OCI-LY1 (cell line): Measurements from ENCODE around the gene LAMC2.

Experiments used
- EZH2 ChIP-seq: fragments of 200-600 bp; sonication (generic), shearing (Covaris generic); IDR thresholded peaks from 2 replicates; pipeline ENCODE4 v1.8.0; 2017; ENCODE audit warnings: borderline replicate concordance, mixed run types, mild to moderate bottlenecking, antibody characterized with exemption, low read length, moderate library complexity, mixed read lengths
- TF ChIP-seq, protein P1 (sequence below): fragments of 200-600 bp; sonication (generic), shearing (Covaris generic); IDR thresholded peaks from 2 replicates; pipeline ENCODE4 v1.5.1; 2017; ENCODE audit warnings: mild to moderate bottlenecking, antibody characterized with exemption, low read length, moderate library complexity, mixed read lengths

DNA sequence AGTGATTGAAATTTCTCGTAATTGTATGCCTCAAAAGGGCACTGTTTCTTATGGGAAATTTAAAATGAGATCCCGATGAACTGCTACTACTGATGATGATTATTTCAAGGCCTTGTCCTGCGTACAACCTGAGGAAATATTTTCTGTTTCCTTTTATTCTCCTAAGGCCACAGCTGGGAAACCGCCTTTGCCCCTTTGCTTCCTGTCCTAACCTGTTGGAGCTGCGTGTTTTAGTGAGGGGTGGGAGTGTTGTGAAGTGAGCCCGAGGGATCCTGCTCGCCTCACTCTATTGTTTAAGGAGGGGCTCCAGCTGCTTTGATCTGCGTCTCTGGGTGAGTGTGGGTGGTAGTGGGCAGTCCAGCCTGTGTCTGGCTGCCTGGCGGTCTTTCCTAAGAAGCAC, 14.4 kb downstream of the LAMC2 start:
- TF ChIP-seq, protein P1, sequence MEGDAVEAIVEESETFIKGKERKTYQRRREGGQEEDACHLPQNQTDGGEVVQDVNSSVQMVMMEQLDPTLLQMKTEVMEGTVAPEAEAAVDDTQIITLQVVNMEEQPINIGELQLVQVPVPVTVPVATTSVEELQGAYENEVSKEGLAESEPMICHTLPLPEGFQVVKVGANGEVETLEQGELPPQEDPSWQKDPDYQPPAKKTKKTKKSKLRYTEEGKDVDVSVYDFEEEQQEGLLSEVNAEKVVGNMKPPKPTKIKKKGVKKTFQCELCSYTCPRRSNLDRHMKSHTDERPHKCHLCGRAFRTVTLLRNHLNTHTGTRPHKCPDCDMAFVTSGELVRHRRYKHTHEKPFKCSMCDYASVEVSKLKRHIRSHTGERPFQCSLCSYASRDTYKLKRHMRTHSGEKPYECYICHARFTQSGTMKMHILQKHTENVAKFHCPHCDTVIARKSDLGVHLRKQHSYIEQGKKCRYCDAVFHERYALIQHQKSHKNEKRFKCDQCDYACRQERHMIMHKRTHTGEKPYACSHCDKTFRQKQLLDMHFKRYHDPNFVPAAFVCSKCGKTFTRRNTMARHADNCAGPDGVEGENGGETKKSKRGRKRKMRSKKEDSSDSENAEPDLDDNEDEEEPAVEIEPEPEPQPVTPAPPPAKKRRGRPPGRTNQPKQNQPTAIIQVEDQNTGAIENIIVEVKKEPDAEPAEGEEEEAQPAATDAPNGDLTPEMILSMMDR: no peak
- no peak for TF ChIP-seq EZH2
